GM12892 (cell line): Measurements from ENCODE around the gene PPP1CA.

Experiments used
- POLR2A ChIP-seq: IDR thresholded peaks from 2 replicates; pipeline ENCODE4 v1.6.1; 2011; ENCODE audit warnings: low read depth, low read length, control low read depth
- POLR2AphosphoS5 ChIP-seq: IDR thresholded peaks from 2 replicates; pipeline ENCODE4 v1.6.1; 2011; ENCODE audit warnings: low read depth, low read length, control low read depth
- TAF1 ChIP-seq: IDR thresholded peaks from 2 replicates; pipeline ENCODE4 v1.6.1; 2011; ENCODE audit warnings: low read depth, mild to moderate bottlenecking, control low read depth, low read length, borderline replicate concordance

GRCh38 chr11:67373648-67374570 lies 27.7 kb downstream of the PPP1CA start:
- TF ChIP-seq POLR2A: no peak
- no peak for TF ChIP-seq POLR2AphosphoS5
- no peak for TF ChIP-seq TAF1
